Stimulated activated CD4-positive, alpha-beta T cell treated with anti-CD3 and anti-CD28 coated beads, Interleukin-15, amount 100 ng/mL, for 1 hour (primary cell): ENCODE data around the gene DNAH8.

ENCODE experiments used
- DNase-seq, 2 donors: peaks; one replicate each; pipeline ENCODE4 v3.0.0-alpha.2; 2020; ENCODE audit warnings: low read depth in 1 of 2, low spot score in 1 of 2

The DNAH8 gene

DNA sequence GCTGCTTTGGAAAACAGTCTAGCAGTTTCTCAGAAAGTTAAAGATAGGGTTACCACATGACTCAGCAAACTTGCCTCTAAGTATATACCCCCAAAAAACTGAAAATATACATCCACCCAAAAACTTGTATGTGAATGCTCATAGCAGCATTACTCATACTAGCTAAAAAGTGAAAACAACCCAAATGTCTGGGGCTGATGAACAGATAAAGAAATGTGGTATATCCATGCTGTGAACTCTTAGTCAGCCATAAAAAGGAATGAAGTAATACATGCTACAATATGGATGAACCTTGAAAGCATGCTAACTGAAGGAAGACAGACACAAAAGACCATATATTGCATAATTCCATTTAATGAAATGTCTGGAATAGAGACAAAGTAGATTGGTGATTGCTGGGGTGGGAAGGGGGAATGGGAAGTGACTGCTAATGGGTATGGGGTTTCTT is 253.6 kb downstream of the DNAH8 start:
- DNase-seq, result no peak

DNA sequence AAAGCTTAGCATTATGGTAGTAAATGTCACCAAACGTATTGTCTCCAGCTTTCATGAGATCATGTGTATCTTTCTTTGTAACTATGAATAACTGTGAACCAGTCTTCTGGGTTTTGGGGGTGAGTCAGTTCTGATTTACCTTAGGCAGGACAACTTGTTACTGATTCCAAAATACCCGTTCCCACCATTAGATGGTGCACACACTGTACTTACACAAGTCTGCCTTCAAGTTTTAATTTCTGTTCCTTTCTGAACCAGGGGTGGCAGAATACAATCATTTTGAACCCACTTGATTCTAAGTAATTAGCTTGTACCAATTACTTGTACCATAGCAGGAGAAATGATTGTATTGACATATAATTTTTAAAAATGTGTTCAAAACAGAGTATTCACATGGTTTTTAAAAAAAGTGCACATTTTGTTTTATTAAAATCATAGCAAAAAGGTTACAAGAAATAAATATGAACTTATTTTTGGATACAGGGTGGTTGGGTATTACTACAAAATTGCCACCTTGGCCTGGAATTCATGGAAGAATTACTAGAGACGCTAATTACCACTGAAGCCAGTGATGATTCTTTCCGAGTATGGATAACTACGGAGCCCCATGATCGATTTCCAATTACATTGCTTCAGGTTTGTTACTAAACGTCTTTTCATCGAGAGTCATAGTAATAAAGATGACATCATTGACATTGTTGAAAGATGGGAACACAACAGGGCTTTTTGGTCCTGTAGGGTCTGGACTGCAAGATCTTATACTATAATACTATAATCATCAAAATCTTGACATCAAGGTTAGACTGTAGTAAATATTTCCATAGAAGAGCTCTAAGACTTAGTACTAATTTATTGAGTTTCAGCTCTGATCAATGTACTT is 258.3 kb downstream of the DNAH8 start:
- no peak for DNase-seq

DNA sequence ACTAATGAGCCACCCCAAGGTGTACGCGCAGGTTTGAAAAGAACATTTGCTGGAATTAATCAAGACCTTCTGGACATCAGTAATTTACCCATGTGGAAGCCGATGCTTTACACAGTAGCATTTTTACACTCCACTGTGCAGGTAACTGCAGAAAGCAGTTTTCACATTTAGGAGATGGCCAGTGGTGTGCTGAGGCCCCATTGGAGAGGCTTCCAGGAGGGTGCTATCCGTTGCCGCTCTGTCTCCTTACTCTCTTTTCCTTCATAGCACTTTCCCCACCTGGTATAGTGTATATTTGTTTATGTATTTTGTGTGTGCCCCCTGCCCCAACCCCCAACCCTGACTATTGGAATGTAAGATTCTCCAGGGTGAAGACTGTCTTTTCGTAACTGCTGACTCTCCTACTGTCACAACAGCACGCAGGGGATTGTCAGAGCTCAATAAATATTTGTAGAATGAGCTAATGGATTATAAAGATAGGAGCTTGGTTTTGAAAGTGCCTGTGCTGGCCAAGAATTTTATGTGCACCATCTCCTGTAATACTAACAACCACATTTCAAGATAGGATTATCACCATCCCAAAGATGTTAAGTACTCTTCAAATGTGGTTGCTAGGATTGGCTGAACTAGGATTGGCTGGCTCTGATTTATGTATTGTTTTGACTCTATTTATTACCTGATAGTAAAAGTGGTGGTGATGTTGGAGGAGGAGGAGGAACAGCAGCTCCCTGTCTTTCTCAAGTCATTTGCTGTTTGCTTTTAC is 259.5 kb downstream of the DNAH8 start:
- DNase-seq, result no peak

DNA sequence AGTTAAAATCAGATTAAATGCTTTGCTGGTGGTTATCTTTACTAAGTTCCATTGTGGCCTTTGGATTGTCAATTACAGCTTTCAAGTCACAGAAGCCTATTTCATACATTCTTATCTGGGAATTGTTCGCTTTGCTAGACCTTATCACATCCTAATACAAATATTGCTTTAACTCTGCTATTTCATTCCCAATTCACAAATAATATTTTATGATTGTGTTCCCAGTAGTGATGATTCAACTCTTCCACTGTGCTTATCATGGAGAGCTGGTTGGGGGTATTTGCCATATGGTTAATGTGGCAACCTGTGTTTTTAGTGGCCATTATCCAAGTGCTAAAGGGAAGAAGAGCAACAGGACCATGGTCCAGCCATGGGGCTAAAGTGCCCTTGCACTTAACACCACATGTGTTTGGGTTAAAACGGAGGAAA is 260.5 kb downstream of the DNAH8 start:
- no peak for DNase-seq

DNA sequence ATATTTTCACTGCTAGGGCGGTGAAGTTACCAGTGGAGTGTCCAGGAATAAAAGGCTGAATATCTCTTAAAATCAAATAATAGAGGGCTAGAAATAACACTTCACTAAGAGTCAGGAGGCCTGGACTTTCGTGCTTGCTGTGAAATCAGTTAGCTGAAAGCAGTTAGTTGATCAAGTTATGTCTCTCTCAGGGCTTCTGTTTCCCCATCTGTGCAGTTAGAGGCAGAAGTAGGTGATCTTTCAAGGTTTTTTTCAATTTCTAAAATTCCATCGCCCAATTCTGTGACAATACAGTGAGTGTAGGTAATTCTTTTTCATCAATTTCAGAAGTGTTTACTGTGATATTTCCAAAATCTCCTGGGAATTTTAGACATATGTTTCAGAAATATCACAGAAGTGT is 260.9 kb downstream of the DNAH8 start:
- no peak for DNase-seq

DNA sequence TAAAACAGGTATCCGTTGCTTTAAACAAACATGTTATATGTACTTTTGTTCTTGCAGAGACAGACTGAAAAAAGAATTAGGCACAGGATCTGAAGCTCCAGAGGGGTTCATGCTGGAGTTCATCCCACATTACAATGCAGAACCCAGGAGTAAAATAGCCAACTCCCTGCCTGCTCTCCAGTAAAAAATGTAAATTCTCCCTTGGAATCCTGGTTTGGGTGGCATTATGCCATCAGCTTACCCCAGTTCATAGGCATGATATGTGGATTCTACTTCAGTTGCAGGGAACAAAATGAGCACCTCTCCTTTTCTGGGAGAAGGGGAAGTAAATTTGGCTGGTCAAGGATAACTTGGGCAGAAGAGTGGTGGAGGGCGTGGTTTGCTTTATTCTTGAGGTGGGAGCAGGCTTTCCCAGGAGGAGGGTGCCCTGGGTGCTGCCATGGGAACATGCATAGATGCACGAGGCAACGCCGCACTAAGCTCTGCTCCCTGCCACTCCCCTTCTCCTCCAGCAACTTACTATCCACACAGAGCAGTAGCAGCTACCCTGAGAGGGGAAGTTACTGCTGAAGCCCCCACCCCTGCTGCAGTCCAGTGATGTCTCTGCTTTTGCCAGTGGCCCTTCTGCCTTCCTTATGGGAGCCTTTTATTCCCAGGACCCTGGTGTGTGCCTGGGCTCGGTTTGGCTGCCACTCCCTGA is 261.8 kb downstream of the DNAH8 start:
- DNase-seq, result no peak

DNA sequence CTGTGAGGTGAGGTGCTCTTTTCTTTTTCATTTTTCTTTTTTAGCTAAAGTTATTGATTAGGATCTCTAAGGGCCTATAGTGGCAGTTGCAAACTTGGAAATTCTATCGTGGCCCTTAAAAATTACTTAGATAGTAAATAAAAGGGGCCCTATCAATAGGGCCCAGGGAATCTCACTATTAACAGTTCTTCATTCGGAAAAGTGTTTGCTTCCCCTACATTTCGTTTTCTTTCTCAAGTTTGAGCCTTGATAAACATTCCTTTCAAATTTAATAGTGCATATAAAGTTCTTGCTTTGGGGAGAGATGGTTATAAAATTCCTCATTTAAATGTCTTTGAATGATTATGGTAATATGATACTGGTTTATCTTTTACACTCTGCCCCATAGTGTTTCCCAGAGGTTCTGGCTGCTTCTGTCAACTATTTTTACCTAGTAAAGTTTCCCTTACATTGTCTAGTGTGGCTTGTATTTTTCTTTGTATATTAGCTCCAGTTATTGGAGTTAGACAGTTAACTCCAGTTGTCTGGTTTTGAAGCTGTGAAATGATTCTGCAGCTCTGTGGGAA is 263.1 kb downstream of the DNAH8 start:
- no peak for DNase-seq

DNA sequence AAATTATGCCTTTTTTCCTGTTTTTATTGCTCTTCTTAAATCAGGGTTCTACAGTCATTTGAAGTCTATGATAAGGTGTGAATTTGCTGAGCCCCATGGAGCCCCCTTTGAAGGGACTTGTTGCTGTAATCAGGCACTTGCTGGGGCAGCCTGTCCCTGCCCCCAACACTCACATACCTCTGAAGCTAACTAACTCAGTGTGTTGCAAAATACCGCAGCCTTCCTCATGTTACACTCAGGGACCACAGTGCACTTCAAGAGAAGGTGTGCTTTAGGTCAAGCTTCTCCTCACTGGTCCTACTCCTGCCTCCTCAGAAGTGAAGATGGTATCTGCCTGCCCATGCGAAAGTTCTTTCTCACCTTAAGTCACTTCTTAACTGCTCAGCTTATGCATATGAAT is 267.4 kb downstream of the DNAH8 start:
- no peak for DNase-seq

DNA sequence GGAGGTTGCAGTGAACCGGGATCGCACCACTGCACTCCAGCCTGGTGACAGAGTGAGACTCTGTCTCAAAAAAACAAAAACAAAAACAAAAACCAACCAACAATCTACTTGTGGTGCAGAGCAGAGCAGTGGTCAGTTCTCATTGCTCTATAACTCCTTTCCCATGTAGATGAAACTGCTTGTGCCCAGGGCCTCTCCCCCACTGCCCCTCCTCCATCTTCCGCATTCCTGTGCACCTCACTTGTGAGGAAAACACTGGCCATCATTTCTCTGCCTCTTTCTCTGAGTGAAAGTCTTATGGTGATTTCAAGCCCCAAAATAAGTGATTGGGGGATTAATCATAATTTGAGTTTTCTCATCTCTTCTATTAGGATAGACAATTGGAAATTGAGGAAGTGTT is 269.6 kb downstream of the DNAH8 start:
- no peak for DNase-seq

DNA sequence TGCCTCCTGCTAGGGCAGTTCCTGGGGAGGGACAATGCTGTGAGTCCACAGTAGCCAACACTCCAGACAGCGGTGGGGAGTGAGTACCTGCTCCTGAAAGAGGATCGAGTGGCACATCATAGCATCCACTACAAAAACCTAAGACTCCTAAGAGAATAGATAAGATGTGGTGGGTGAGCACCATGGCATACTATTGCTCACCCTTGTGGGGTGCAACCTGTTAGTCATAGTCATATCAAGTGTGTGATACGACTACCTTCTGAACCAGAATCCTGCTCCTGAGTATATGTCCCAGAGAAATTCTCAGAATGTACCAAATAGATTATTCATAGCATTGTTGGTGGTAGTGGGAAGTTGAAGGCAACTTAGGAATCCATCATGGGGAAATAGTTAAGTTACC is 270.7 kb downstream of the DNAH8 start:
- no peak for DNase-seq

DNA sequence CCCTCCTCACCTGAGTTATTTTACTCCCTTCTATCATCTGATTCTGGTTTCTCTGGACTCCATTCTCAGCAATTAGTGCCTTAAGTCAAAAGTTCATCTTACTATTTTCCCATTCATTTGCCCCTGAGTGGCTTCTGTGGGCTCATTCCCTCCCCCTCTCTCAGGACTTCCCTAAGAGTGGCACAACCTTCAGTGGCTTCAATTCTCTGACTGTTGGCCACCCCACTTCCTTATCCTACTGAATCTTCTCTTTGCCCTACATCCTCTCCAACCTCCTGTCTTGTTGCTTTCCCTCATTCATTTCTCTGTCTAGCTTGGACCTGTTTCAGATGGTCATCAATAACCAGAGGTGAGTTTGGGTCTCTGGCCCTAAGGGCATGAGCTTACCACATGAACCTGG is 272.4 kb downstream of the DNAH8 start:
- no peak for DNase-seq

DNA sequence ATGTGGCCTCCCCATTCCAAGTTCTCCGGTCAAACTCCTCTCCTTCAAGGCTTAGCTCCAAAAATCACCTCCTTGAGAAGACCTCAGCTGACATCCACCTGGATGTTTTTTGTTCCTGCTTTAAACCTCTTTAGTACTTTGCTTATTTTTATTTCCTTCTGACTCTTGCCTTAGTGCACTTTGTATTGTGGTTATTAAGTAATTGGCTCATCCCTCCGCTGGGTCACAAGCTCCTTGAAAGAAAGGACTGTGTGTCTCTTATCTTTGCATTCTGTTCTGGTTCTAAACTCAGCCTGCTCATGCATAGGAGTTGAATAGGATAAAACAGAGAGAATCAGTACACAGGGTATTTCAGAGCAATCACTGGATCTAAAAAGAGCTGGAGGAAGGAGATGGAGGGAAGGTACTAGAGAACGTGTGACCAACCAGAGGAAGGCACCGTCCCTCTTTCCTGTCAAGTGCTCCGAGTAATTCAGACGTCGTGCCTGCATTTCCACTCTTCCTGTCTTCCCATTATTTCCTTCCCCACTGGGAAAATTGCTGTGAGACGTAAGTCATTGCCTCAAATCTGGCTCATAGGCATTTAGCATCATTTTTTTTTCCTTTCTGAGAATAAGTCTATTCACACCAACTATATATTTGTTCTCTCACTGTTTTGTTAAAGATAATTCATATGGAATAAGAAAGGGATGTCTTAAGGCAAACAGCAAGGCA is 273.8 kb downstream of the DNAH8 start:
- no peak for DNase-seq

DNA sequence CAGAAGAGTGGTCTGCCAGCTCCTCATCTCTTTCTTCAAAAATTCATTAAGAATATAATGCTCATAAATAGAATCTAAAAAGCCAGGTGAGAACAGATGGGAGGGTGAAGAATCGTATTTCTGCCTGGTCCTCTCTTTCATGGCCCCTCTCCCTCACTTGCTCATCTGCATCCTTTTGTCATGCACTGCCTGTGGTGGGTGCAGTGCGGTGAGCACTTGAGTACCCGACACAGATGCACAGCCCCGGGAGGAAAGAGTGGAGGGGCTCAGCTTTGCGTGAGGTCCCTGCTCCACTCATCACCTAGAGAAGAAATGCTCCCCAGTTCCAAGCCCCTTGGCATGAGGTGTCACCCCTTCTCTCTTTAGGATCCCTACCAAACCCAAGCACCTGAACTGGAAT is 275.4 kb downstream of the DNAH8 start:
- DNase-seq, result no peak

DNA sequence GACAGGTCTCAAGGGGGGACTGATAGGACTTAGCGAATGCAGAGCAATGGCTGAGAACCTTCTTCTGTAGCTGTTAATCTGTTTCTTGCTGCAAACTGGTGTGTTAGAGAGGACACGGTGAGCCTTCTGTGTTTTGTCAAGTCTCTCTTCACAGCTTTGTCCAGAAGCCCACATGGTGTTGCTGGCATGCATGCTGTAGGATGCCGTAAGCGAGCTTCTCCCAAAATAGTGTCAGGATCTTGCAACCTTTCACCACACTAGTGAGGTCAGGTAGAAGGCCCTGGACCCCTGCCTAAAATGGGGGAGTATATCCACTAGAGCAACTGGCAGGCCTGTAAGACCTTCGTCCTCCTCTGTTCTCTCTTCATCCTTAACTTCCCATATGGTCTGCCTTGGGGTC is 281.6 kb downstream of the DNAH8 start:
- no peak for DNase-seq

DNA sequence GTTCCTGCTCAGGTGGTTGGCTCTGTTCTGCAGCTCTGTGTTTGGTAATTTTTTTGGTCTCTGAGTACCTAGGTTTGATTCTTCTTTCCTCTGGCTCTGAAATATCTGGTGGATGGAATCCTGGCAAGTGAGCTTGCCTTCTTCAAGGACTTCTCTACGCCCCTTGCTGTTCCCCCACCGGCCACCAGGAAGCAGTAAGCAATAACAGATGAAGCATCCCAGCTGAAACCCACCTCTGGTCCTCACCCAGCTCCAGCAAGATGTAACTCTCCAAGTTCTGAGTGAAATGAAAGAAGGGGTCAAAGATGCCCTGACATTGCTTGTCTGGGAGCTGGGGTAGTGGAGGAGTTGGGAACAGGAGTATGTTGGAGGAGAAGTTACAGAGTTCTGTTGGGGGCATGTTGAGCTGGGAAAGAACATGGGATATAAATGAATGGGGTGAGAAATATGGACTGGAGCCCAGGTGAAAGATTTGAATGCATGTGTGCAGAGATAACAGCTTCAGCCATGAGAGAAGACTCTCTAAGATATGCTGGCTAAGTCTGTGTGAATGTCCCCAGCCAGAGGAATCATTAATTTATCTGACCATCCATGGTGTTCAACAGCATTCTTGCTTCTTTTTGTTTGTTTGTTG is 282.1 kb downstream of the DNAH8 start:
- peak in 1 of 2 donors; percentile 30 for DNase-seq

DNA sequence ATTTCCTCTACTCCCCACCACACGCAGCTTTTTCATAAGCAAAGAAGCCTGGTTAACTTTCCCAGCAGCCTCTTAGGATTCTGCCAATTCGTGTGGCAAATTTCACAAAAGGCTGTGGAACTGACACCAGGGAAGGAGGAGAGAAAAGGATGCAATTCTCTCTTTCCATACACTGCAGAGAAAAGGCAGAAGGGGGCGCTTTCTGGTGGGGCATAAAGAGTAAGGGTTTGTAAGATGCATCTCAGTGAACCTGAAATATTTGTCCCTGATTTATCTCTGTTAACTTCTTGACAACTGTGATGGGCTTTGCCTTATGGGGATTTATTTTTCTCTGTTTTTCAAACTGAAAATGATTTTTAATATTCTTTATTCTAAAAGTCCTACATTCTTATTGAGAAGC is 288.0 kb downstream of the DNAH8 start:
- DNase-seq, result no peak

DNA sequence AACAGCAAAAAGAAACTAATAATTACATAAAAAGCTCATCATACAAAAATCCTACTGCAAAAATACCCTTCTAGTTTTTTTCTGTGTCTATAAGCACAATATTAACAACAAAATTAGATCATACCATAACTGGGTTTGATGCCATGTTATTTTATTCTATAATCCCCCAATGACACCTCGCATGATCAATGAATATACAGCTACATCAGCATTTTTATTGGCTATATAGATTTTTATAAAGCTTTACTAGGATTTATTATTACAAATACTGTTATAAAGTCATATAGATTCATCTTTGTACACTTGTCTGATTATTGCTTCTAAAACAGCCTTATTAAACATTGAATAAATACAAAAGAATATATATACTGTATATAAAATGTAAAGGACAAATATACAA is 288.4 kb downstream of the DNAH8 start:
- DNase-seq, result no peak

DNA sequence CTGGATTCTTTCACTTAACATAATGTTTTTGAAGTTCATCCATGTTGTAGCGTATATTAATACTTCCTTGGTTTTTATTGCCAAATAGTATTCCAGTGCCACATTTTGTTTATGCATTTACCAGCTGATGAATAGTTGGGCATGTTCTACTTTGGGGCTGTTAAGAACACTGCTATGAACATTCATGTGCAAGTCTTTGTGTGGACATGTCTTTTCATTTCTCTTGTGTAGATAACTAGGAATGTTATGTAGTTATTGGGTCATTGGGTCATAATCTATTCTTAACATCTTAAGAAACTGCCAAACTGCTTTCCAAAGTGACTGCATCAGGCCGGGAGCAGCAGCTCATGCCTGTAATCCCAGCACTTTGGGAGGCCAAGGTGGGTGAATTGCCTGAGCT is 289.7 kb downstream of the DNAH8 start:
- DNase-seq, result no peak

DNA sequence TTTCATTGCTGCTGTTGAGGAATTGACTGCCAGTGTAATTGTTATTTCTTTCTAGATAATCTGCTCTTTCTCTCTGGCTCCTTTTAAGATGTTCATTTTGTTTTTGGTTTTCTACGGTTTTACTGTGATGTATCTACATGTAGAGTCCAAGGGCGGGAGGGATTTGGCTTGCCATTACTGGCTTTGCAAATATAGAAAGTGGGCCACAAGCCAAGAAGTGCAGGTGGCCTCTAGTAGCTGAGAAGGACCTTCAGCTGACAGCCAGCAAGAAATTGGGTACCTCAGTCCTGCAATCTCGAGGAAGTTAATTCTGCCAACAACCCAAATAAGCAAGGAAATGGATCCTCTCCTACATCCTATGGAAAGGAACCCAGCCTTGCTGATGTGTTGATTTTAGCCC is 290.7 kb downstream of the DNAH8 start:
- no peak for DNase-seq

DNA sequence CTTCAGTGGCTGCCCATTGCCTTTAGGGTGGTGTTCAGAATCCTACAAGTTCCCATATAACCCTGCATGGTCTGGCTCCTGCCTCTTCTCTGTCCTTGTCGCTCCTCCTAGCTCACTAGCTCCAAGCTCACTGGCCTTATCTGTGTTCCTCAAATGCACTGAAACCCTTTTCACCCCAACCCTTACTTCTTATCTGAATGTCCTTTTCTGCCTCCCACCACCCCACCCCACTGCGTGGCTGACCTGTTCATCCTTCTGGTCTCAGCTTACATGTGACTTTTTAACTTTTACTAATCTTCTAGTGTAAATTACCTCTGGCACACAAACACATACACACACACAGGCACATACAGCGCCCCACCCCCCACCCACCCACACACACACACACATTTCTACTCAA is 292.5 kb downstream of the DNAH8 start:
- no peak for DNase-seq
